Mesenchymal stem cell (in vitro differentiated cells and primary cell): Measurements from ENCODE around the gene COQ2.
"Not testable (repeated sequence)": the region's sequence is repeated elsewhere in the genome, so short reads cannot be mapped to it uniquely, and the experiment has no call there.

Experiments used
- DNase-seq: peaks from one replicate; pipeline ENCODE4 v3.0.0-alpha.2; 2013
- H2AFZ ChIP-seq: one replicate; pipeline ENCODE4 v1.6.1; 2013; ENCODE audit warnings: low read depth, mild to moderate bottlenecking, control low read depth, inconsistent platforms, low read length, moderate library complexity
- H2AK5ac ChIP-seq: 2 replicates; pipeline ENCODE4 v1.6.1; 2013; ENCODE audit warnings: low read length, moderate library complexity, mild to moderate bottlenecking, inconsistent platforms; ENCODE audit not compliant: severe bottlenecking
- H2BK120ac ChIP-seq: one replicate; pipeline ENCODE4 v1.6.1; 2013; ENCODE audit warnings: low read depth, mild to moderate bottlenecking, inconsistent platforms, low read length, moderate library complexity
- H2BK12ac ChIP-seq, 2 experiments: one replicate each; pipeline ENCODE4 v1.6.1; 2013; ENCODE audit warnings: inconsistent platforms in 2 of 2, low read length in 2 of 2, mild to moderate bottlenecking in 2 of 2, moderate library complexity in 2 of 2, control low read depth in 1 of 2
- H2BK15ac ChIP-seq: one replicate; pipeline ENCODE4 v1.6.1; 2013; ENCODE audit warnings: mild to moderate bottlenecking, low read depth, inconsistent platforms; ENCODE audit not compliant: poor library complexity, severe bottlenecking
- H2BK5ac ChIP-seq: 2 replicates; pipeline ENCODE4 v1.6.1; 2013; ENCODE audit warnings: low read depth, mild to moderate bottlenecking, low read length, control low read depth, inconsistent platforms; ENCODE audit not compliant: poor library complexity, severe bottlenecking
- H3K14ac ChIP-seq, 2 experiments: one replicate each; pipeline ENCODE4 v1.6.1; 2013; ENCODE audit warnings: inconsistent platforms in 2 of 2, low read length in 2 of 2, control low read depth in 1 of 2, mild to moderate bottlenecking in 1 of 2, moderate library complexity in 1 of 2
- H3K18ac ChIP-seq, 2 experiments: one replicate each; pipeline ENCODE4 v1.6.1; 2013; ENCODE audit warnings: inconsistent platforms in 2 of 2, low read length in 2 of 2, control low read depth in 1 of 2, low read depth in 1 of 2, mild to moderate bottlenecking in 1 of 2
- H3K23ac ChIP-seq, 2 experiments: one replicate each; pipeline ENCODE4 v1.6.1; 2013; ENCODE audit warnings: inconsistent platforms in 2 of 2, low read length in 2 of 2, mild to moderate bottlenecking in 2 of 2, moderate library complexity in 2 of 2, control low read depth in 1 of 2
- H3K27ac ChIP-seq: 2 replicates; pipeline ENCODE4 v1.5.1; 2013; ENCODE audit warnings: mild to moderate bottlenecking, moderate library complexity, low read length, control low read depth, inconsistent platforms; ENCODE audit not compliant: poor library complexity, severe bottlenecking
- H3K27me3 ChIP-seq, 2 experiments: 2 replicates each; pipeline versions ENCODE4 v1.6.1 to v1.7.0; 2013; ENCODE audit warnings: low read length in 2 of 2, mild to moderate bottlenecking in 2 of 2, moderate library complexity in 2 of 2, control low read depth in 1 of 2, inconsistent platforms in 1 of 2; ENCODE audit not compliant: control insufficient read depth in 1 of 2, insufficient read depth in 1 of 2
- H3K36me3 ChIP-seq, 2 experiments: 2 replicates each; pipeline versions ENCODE4 v1.6.1 to v1.7.0; 2013; ENCODE audit warnings: low read length in 2 of 2, control low read depth in 1 of 2, inconsistent platforms in 1 of 2, low read depth in 1 of 2, mild to moderate bottlenecking in 1 of 2; ENCODE audit not compliant: insufficient read depth in 2 of 2, control insufficient read depth in 1 of 2
- H3K4ac ChIP-seq, 2 experiments: one replicate each; pipeline ENCODE4 v1.6.1; 2013; ENCODE audit warnings: inconsistent platforms in 2 of 2, low read length in 2 of 2, mild to moderate bottlenecking in 2 of 2, moderate library complexity in 2 of 2, control low read depth in 1 of 2, low read depth in 1 of 2
- H3K4me1 ChIP-seq: 2 replicates; pipeline ENCODE4 v1.6.1; 2013; ENCODE audit warnings: low read depth, low read length, control low read depth; ENCODE audit not compliant: control insufficient read depth, insufficient read depth
- H3K4me2 ChIP-seq: 2 replicates; pipeline ENCODE4 v1.6.1; 2013; ENCODE audit warnings: low read length, mild to moderate bottlenecking, inconsistent platforms; ENCODE audit not compliant: poor library complexity, severe bottlenecking
- H3K4me3 ChIP-seq, 2 experiments: 2 replicates each; pipeline versions ENCODE4 v1.5.1 to v1.7.0; 2013; ENCODE audit warnings: low read length in 2 of 2, mild to moderate bottlenecking in 2 of 2, control low read depth in 1 of 2, low read depth in 1 of 2; ENCODE audit not compliant: insufficient read depth in 1 of 2
- H3K79me1 ChIP-seq: replicated peaks from 2 replicates; pipeline ENCODE4 v1.6.1; 2013; ENCODE audit warnings: mild to moderate bottlenecking, control low read depth, low read length, inconsistent platforms; ENCODE audit not compliant: poor library complexity, severe bottlenecking
- H3K9ac ChIP-seq: 2 replicates; pipeline ENCODE4 v1.7.0; 2013; ENCODE audit warnings: mild to moderate bottlenecking, low read length, moderate library complexity
- H3K9me3 ChIP-seq: 2 replicates; pipeline ENCODE4 v1.7.0; 2013; ENCODE audit warnings: mild to moderate bottlenecking, low read length; ENCODE audit not compliant: control insufficient read depth
- H4K8ac ChIP-seq: one replicate; pipeline ENCODE4 v1.6.1; 2013; ENCODE audit warnings: inconsistent platforms, mild to moderate bottlenecking, low read length, moderate library complexity
- H4K91ac ChIP-seq: one replicate; pipeline ENCODE4 v1.6.1; 2013; ENCODE audit warnings: mild to moderate bottlenecking, low read length, inconsistent platforms
- WGBS: methylation state at CpG from one replicate; pipeline ENCODE4 v1.1.7; 2013; ENCODE audit warnings: mixed read lengths; 5-methylcytosine and 5-hydroxymethylcytosine counted together

COQ2 gene

DNA sequence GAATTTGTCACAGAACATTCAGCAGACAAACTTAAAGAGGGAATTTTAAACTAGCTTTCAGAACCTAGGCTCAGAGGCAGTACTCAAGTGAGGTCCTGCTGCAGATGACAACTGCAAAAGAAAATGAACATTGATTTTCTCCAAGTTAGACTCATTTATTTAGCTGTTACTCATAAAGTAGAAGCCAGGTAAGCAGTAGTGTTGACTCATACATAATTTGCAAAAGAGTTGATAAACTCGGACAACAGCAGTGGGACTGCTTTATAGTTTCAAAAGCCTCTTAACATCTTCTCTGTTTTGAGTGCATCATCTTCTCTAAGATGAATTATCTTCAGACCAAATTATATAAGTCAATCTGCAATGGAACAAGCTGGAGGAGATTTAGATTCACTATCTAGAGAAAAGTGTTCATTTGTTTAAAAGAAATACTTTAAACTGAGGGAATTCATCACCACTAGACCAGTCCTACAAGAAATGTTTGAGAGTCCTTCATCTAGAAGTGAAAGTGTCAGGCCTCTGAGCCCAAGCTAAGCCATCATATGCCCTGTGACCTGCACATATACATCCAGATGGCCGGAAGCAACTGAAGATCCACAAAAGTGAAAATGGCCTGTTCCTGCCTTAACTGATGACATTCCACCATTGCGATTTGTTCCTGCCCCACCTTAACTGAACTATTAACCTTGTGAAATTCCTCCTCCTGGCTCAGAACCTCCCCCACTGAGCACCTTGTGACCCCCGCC is 49.5 kb downstream of the COQ2 start:
- Histone ChIP-seq H2BK15ac (no peak overlapping the region), H3K27ac (no peak overlapping the region), H3K4me3 (no peak overlapping the region), H3K23ac (no peak overlapping the region), H4K8ac (no peak overlapping the region), H3K14ac (no peak overlapping the region), H2BK12ac (no peak overlapping the region), H2BK120ac (no peak overlapping the region), H2AK5ac (no peak overlapping the region), H3K4me2 (no peak overlapping the region), H3K18ac (no peak overlapping the region), H3K27me3 (no peaks in the 10 kb centered on the region), H2AFZ (no peak overlapping the region), H3K9ac (no peak overlapping the region), H3K4me1 (no peaks in the 10 kb centered on the region), H3K9me3 (no peaks in the 10 kb centered on the region), H3K79me1 (no peaks in the 10 kb centered on the region), H2BK5ac (no peak overlapping the region), H3K36me3 (no peaks in the 10 kb centered on the region), H4K91ac (no peak overlapping the region), H3K4ac (no peak overlapping the region)
- DNase-seq, result no peak
- WGBS, result 79% methylated on average over 3 of the region's 4 CpGs

DNA sequence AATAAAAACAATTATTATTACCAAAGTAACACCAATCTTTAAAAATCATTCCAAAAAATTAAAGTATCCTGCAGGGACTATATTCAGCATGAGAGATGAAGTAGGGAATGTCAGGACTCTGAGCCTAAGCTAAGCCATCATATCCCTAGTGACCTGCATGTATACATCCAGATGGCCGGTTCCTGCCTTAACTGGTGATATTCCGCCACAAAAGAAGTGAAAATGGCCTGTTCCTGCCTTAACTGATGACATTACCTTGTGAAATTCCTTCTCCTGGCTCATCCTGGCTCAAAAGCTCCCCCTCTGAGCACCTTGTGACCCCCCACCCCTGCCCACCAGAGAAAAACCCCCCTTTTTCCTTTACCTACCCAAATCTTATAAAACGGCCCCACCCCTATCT is 50.2 kb downstream of the COQ2 start:
- H2BK12ac ChIP-seq, H4K8ac ChIP-seq, H3K4ac ChIP-seq, H3K9me3 ChIP-seq, H3K4me2 ChIP-seq, H3K23ac ChIP-seq, H2BK15ac ChIP-seq, H4K91ac ChIP-seq, H3K14ac ChIP-seq, H3K36me3 ChIP-seq, H2BK120ac ChIP-seq, H2BK5ac ChIP-seq, H3K4me1 ChIP-seq, H2AK5ac ChIP-seq, H3K79me1 ChIP-seq, H3K4me3 ChIP-seq, H2AFZ ChIP-seq, H3K9ac ChIP-seq, DNase-seq, H3K18ac ChIP-seq, H3K27me3 ChIP-seq, H3K27ac ChIP-seq: not testable (repeated sequence)
- 85% methylated on average over 3 of the region's 3 CpGs for WGBS

DNA sequence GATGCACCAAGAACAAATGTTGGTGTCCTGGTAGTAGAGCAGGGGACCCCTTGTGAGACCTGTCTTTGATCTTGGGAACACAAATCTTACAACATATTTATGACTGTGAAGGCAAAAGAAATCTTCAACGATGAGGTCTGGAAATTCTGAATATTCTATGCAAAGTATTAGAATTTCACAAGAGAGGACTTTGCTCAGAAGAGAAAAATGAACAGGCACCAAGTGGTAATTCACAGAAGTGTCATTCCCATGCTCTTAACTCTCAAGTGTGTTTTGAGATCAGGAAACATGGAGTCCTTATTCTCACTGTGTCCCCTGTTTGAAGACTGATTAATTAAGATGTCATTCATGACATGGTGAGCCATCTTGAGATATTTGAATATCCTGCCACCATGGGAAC is 52.5 kb downstream of the COQ2 start:
- Histone ChIP-seq H3K36me3 (no peaks in the 10 kb centered on the region), H3K79me1 (no peaks in the 10 kb centered on the region), H2BK12ac (no peak overlapping the region), H4K8ac (no peak overlapping the region), H2BK15ac (no peak overlapping the region), H3K23ac (no peak overlapping the region), H3K18ac (no peak overlapping the region), H3K9me3 (no peaks in the 10 kb centered on the region), H3K14ac (no peak overlapping the region), H3K4me3 (no peak overlapping the region), H4K91ac (no peak overlapping the region), H3K27me3 (no peaks in the 10 kb centered on the region), H3K9ac (no peak overlapping the region), H3K4me2 (no peak overlapping the region), H3K4ac (no peak overlapping the region), H2BK120ac (no peak overlapping the region), H3K4me1 (no peaks in the 10 kb centered on the region), H3K27ac (no peak overlapping the region), H2BK5ac (no peak overlapping the region), H2AFZ (no peak overlapping the region), H2AK5ac (no peak overlapping the region)
- DNase-seq, result no peak
- 100% methylated on average over 1 of the region's 1 CpG for WGBS

DNA sequence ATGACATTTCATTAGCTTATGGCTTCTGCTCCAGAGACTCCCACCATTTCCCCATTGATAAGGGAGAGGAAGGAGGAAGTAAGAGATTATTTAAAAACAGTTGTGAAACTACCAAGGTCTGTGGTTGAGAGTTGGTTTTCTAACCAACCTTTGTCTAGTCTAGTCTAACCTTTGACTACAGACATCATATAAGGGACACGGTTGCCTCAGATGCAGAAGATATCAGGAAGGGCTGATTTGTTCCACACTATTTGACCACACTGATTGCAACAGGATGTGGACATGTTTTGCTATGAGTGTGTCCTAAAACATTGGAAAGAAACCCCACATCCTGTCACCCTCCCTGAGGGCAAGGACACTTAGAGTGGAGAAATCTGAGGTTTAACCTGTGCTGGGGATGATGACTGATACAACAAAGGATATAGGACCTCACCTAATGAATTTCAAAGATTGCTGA is 53.0 kb downstream of the COQ2 start:
- Histone ChIP-seq H4K91ac (no peak overlapping the region), H2BK15ac (no peak overlapping the region), H4K8ac (no peak overlapping the region), H2AK5ac (no peak overlapping the region), H2BK12ac (no peak overlapping the region), H3K36me3 (no peaks in the 10 kb centered on the region), H3K18ac (no peak overlapping the region), H3K23ac (no peak overlapping the region), H2BK5ac (no peak overlapping the region), H3K4me1 (no peaks in the 10 kb centered on the region), H2AFZ (no peak overlapping the region), H3K27ac (no peak overlapping the region), H3K14ac (no peak overlapping the region), H3K9ac (no peak overlapping the region), H3K9me3 (no peaks in the 10 kb centered on the region), H3K79me1 (no peaks in the 10 kb centered on the region), H2BK120ac (no peak overlapping the region), H3K4me2 (no peak overlapping the region), H3K4me3 (no peak overlapping the region), H3K4ac (no peak overlapping the region), H3K27me3 (no peaks in the 10 kb centered on the region)
- DNase-seq, result peak; percentile 53
- no CpG with 5 or more reads among the region's 1 CpG for WGBS
